SHP77 (cell line): Measurements from ENCODE around the gene BLNK.

Source experiments
- DNase-seq, 2 experiments: peaks; one replicate each; lab custom pipeline; 2025; lab: John Stamatoyannopoulos, UW

The BLNK gene

GRCh38 chr10:96261930-96262329 is 9.4 kb downstream of the BLNK start:
- DNase-seq = no peak

- DNase-seq = no peak
These were observed 10.2 kb downstream of the BLNK start for GRCh38 chr10:96261132-96261531.

- no peak for DNase-seq
These were observed 11.4 kb downstream of the BLNK start for GRCh38 chr10:96260014-96260413.

GRCh38 chr10:96259150-96259549 is 12.2 kb downstream of the BLNK start:
- DNase-seq = no peak

GRCh38 chr10:96257944-96258343 is 13.4 kb downstream of the BLNK start:
- no peak for DNase-seq

- DNase-seq = no peak
These were observed 15.6 kb downstream of the BLNK start for GRCh38 chr10:96255549-96256333.

- DNase-seq = no peak
These were observed 16.4 kb downstream of the BLNK start for GRCh38 chr10:96254976-96255375.

GRCh38 chr10:96252730-96253129 is 18.6 kb downstream of the BLNK start:
- DNase-seq = no peak

GRCh38 chr10:96250349-96250748 is 21.0 kb downstream of the BLNK start:
- DNase-seq = no peak

GRCh38 chr10:96249264-96249663 is 22.1 kb downstream of the BLNK start:
- DNase-seq = no peak

GRCh38 chr10:96244354-96244753 is 27.0 kb downstream of the BLNK start:
- no peak for DNase-seq

GRCh38 chr10:96243296-96243695 is 28.1 kb downstream of the BLNK start:
- DNase-seq = no peak

- no peak for DNase-seq
These were observed 28.5 kb downstream of the BLNK start for GRCh38 chr10:96242822-96243221.

GRCh38 chr10:96238646-96239623 is 32.4 kb downstream of the BLNK start:
- no peak for DNase-seq

- no peak for DNase-seq
These were observed 34.5 kb downstream of the BLNK start for GRCh38 chr10:96236876-96237275.

- no peak for DNase-seq
These were observed 35.3 kb downstream of the BLNK start for GRCh38 chr10:96236090-96236478.

GRCh38 chr10:96235326-96236089 is 35.9 kb downstream of the BLNK start:
- DNase-seq = no peak

GRCh38 chr10:96233959-96234358 is 37.4 kb downstream of the BLNK start:
- DNase-seq = no peak

- no peak for DNase-seq
These were observed 40.8 kb downstream of the BLNK start for GRCh38 chr10:96230527-96230926.

- DNase-seq = peak; percentile 11 to 35
These were observed 41.8 kb downstream of the BLNK start for GRCh38 chr10:96229568-96230030.

GRCh38 chr10:96228408-96228994 is 42.9 kb downstream of the BLNK start:
- no peak for DNase-seq

GRCh38 chr10:96227206-96227605 is 44.2 kb downstream of the BLNK start:
- no peak for DNase-seq
